ENCODE data around the gene NPL. TPM values are rescaled to one million over a fixed set of nuclear protein-coding genes. Genes with fewer than 3 reads are reported as not detected.

The NPL gene
- total RNA-seq, 2 donors from 2014 or later = 10.3 to 30.7 TPM

DNA sequence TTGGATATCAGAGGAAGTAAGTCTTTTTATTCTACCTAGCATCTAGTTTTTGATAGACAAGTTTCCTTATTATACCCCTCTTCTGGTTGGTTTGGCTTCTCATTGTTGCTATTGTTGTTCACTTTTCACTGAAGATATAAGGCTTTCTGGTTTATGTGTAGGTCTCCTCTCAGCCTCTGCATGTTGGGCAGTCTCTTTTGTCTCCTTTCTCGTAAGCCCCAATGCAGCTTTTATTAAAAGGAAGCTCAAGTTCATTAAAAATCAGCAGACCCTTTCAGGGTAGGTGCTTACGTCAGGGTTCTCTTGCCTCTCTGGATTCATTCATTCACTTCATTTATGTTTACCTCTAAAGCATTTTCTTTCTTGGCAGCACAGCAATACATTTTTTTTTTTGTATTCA is 44.8 kb downstream of the NPL start:
- H3K27ac ChIP-seq = no peak overlapping the region
- TF ChIP-seq, protein P1, sequence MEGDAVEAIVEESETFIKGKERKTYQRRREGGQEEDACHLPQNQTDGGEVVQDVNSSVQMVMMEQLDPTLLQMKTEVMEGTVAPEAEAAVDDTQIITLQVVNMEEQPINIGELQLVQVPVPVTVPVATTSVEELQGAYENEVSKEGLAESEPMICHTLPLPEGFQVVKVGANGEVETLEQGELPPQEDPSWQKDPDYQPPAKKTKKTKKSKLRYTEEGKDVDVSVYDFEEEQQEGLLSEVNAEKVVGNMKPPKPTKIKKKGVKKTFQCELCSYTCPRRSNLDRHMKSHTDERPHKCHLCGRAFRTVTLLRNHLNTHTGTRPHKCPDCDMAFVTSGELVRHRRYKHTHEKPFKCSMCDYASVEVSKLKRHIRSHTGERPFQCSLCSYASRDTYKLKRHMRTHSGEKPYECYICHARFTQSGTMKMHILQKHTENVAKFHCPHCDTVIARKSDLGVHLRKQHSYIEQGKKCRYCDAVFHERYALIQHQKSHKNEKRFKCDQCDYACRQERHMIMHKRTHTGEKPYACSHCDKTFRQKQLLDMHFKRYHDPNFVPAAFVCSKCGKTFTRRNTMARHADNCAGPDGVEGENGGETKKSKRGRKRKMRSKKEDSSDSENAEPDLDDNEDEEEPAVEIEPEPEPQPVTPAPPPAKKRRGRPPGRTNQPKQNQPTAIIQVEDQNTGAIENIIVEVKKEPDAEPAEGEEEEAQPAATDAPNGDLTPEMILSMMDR (IDR thresholded peaks at IDR 0.05) = no peak
- ATAC-seq (ENCODE audit: insufficient number of reproducible peaks, low FRiP score, low read depth) = no peak
- H3K36me3 ChIP-seq = no peaks in the 10 kb centered on the region
- no peak overlapping the region for H3K4me3 ChIP-seq
- no peak for DNase-seq (ENCODE audit: low spot score)
- H3K27me3 ChIP-seq (replicated peaks; ENCODE audit: insufficient read depth) = no peaks in the 10 kb centered on the region
- no peaks in the 10 kb centered on the region for H3K9me3 ChIP-seq
- H3K4me1 ChIP-seq (ENCODE audit: control insufficient read depth in 1 of 2, low read depth in 2 of 2) = peaks cover 0 to 3% of the 10 kb centered on the region in 2 donors

DNA sequence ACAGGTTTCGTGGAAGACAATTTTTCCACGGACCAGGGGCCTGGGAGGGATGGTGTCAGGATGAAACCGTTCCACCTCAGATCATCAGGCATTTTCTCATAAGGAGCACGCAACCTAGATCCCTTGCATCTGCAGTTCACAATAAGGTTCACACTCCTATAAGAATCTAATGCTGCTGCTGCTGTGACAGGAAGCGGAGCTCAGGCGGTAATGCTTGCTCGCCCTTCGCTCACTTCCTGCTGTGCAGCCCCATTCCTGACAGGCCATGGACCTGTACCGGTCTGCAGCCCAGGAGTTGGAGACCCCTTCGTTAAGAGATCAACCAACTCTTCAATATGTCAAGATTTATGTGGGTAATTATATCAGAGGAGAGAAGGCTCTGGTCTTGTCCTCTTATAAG is 46.2 kb downstream of the NPL start:
- H3K9me3 ChIP-seq = no peaks in the 10 kb centered on the region
- no peaks in the 10 kb centered on the region for H3K36me3 ChIP-seq
- peaks cover 5 to 10% of the 10 kb centered on the region in 2 donors for H3K4me1 ChIP-seq (ENCODE audit: control insufficient read depth in 1 of 2, low read depth in 2 of 2)
- TF ChIP-seq, protein P1 (IDR thresholded peaks at IDR 0.05) = no peak
- H3K27me3 ChIP-seq (replicated peaks; ENCODE audit: insufficient read depth) = no peaks in the 10 kb centered on the region
- no peak overlapping the region for H3K4me3 ChIP-seq
- ATAC-seq (ENCODE audit: insufficient number of reproducible peaks, low FRiP score, low read depth) = no peak
- no peak for DNase-seq (ENCODE audit: low spot score)
- no peak overlapping the region for H3K27ac ChIP-seq

DNA sequence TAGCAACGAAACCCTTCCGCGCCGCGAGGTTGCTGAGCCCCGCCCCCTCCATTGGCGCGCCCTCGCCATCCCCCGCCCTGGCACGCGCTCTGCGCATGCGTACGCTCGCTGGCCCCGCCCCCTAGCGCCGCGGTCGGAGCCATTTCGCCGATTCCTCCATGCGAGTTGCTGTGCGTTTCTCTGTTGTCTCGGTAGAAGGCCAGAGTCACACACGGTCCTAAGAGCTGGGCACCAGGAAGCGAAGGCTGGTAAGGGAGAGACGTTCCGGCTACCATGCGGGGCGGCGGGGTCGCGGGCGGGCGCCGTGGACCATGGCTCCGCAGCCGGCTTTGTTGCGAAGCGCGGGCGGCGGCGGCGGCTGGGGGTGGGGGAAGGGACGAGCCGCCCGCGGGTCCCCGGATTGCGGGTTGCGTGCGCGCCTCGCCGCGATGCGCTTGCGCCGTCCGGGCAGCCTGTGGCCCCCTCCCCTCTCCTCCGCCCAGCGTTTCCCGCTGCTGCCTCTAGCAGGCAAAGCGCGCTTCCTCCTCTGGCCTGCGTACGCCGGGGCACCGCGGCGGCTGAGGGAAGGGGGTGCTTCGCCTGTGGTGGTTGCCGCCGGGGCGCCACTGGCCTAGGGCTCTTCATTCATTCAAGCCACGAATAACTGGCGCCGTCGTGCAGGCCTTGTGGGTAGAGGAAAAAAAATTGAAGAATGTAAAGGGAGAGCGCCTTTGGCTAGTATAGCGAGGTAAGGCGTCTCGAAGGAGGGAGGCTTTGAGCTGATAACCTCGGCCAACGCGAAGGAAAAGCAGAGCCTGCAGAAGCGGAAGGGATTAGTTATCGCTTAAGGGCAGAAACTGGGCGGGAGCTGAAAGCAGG is 49.9 kb downstream of the NPL start, which contains the start of gene DHX9:
Gene DHX9, plus strand, starts transcription at position 139 of the 858 bp plus-strand sequence. CDS start 3,220 bp downstream, outside the sequence.
- no peaks in the 10 kb centered on the region for H3K36me3 ChIP-seq
- TF ChIP-seq, protein P1 (IDR thresholded peaks at IDR 0.05) = peak; percentile 22
- H3K9me3 ChIP-seq = no peaks in the 10 kb centered on the region
- peak within 1 kb of the TSS; percentile 77 for H3K4me3 ChIP-seq
- H3K4me1 ChIP-seq (ENCODE audit: control insufficient read depth in 1 of 2, low read depth in 2 of 2) = peaks cover 16 to 41% of the 10 kb centered on the region in 2 donors
- peak within 1 kb of the TSS; percentile 76 to 91 for H3K27ac ChIP-seq
- peak; percentile 89 for ATAC-seq (ENCODE audit: insufficient number of reproducible peaks, low FRiP score, low read depth)
- DNase-seq (ENCODE audit: low spot score) = peak; percentile 80
- no peaks in the 10 kb centered on the region for H3K27me3 ChIP-seq (replicated peaks; ENCODE audit: insufficient read depth)

DNA sequence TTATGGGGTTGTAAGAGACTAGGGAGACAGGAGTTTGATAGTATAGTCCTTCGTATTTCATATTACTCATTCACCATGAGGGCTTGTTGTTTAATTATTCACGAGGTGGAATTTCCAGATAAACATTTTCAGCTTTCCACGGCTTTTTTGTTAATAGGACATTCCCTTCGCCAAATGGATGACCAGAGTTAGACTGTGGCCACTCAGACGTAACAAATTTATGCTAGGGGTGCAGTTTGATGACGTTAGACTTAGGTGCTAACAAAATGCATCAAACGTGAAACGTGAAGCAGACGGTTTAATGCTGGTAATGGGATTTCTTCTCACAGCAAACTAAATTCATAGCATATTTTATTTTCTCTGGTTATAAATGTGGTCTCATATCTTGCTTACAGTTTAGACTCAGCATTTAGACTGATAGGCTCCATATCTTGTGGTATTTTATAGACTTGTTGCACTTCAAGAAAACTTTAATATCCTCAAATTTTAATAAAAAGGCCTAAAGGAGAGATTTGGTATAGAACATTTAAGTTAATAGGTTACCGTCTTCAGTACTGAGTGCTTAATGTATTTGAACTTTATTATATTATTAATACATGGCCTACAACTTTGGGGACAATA is 51.9 kb downstream of the NPL start:
- H3K36me3 ChIP-seq = peaks cover 8% of the 10 kb centered on the region
- H3K27ac ChIP-seq = no peak overlapping the region
- no peaks in the 10 kb centered on the region for H3K9me3 ChIP-seq
- H3K27me3 ChIP-seq (replicated peaks; ENCODE audit: insufficient read depth) = no peaks in the 10 kb centered on the region
- ATAC-seq (ENCODE audit: insufficient number of reproducible peaks, low FRiP score, low read depth) (no peak), DNase-seq (ENCODE audit: low spot score) (no peak)
- H3K4me1 ChIP-seq (ENCODE audit: control insufficient read depth in 1 of 2, low read depth in 2 of 2) = peaks cover 16 to 47% of the 10 kb centered on the region in 2 donors
- TF ChIP-seq, protein P1 (IDR thresholded peaks at IDR 0.05) = no peak
- H3K4me3 ChIP-seq = peak overlapping the region; percentile 77

DNA sequence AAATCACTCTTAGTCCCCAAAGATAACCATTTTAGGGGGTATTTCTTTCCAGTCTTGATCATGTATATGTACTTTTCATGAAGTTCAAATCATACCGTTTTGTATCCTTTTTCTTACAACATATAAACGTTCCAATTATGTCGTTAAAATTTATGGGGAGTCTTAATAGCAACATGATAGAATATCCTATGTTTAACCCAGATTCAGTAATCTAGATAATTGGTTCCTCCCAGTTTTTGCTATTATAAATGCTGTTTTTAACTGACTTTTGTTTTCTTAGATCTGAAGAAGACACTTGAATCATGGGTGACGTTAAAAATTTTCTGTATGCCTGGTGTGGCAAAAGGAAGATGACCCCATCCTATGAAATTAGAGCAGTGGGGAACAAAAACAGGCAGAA is 52.7 kb downstream of the NPL start:
- ATAC-seq (ENCODE audit: insufficient number of reproducible peaks, low FRiP score, low read depth) (no peak), DNase-seq (ENCODE audit: low spot score) (no peak)
- no peaks in the 10 kb centered on the region for H3K9me3 ChIP-seq
- H3K4me1 ChIP-seq (ENCODE audit: control insufficient read depth in 1 of 2, low read depth in 2 of 2) = peaks cover 16 to 47% of the 10 kb centered on the region in 2 donors
- no peak overlapping the region for H3K4me3 ChIP-seq
- H3K27ac ChIP-seq = no peak overlapping the region
- H3K27me3 ChIP-seq (replicated peaks; ENCODE audit: insufficient read depth) = no peaks in the 10 kb centered on the region
- peaks cover 13% of the 10 kb centered on the region for H3K36me3 ChIP-seq
- TF ChIP-seq, protein P1 (IDR thresholded peaks at IDR 0.05) = no peak

All from thoracic aorta (tissue), 2 donors.